ENCODE measurements around the gene ADCYAP1R1.

The ADCYAP1R1 gene

DNA sequence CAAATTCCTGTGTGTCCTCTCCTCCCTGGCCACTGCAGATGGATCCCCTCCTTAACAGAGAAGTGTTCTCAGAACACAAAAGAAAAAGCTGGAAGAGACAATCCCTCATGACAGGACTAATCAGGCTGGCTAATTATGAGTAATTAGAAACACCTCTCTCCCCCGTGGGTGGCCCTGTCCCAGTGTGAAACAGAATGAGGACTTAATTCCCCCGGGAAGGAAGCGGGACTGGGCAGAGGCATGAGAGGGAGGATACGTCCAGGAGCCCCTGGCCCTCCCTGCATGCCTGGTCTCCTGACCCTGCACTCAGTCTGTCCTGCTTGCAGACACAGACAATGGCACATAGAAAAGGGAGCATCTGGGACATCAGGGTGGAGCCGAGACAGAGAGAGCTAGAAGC, 7.6 kb upstream of the ADCYAP1R1 start:
- DNase-seq: no peak

DNA sequence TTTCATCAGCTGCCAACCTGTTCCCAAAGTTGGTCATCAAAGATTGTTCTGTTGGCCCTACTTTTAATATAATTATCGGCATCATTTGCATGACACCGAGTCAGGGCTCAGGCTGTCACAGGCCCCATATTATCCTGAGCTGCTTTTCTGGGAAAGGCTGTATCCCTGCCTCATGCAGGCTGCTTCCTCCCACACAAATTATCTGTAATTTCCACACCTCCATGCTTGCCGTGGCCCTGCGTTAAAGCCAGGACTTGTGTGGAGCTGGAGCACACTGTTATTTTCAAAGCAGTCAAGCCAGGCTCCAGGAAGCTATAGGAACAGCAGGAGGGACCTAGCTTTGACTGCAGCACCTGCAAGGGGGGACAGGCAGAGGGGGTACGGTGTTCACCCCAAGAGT, 5.4 kb upstream of the ADCYAP1R1 start:
- DNase-seq: no peak

- no peak for DNase-seq
These were observed 4.6 kb upstream of the ADCYAP1R1 start for GRCh38 chr7:31047313-31048146.

DNA sequence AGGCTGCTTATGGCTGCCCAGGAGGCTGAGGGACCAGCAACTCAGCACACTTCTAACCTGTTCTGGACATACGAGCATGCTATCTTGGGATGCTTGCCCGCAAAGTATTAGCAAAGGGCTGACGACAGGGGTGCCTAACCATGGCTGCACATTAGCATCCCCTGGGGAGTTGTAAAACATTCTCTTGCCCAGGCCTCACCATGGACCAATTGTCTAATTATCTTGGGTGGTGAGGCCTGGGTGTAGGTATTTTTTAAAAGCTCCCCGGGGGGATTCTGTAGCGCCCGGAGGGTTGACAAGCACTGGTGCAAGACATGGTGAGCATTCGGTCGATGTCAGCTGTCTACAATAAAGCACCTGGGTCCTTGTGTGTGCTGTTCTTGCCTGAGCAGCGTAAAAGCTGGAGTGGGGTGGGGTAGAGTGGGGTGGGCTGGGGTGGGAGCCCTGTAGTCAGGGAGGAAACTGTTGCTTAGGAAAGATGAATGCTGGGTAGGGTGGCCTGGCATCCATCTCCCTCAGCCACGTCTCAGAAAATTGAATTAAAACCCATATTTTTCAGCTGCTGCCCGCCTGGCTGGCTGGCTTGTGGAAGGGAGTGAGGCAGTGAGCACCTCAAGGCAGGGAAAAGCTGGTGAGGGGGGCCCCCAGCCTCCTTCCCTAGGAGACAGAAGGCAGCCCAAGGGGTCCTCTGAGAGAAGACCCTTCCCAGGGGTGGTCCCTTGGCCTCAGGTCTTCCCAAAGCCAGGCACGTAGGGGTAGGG, 2.9 kb upstream of the ADCYAP1R1 start:
- DNase-seq: no peak

- no peak for DNase-seq
These were observed 356 bp downstream of the ADCYAP1R1 start for GRCh38 chr7:31052487-31052840.

GRCh38 chr7:31052841-31053601, 913 bp downstream of the ADCYAP1R1 start:
- DNase-seq: no peak

DNA sequence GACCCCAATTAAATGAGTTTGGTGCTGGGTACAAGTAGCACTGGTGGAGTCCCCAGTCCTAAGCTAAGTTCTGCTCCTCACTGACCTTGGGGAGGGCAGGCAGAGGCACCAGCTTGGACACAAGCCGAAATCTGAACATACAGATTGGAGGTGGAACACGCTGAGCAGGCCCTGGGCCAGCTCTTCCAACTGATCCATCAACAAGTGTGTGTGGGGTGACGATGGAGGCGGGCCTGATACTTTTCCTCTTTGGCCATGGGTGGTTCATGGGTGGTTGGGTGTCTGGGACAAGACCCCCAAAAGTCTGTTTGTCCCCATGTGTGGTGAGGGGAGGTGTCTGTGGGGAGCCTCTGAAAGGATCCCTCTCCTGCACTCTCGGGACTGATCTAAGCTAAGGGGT, 1.9 kb downstream of the ADCYAP1R1 start:
- no peak for DNase-seq

DNA sequence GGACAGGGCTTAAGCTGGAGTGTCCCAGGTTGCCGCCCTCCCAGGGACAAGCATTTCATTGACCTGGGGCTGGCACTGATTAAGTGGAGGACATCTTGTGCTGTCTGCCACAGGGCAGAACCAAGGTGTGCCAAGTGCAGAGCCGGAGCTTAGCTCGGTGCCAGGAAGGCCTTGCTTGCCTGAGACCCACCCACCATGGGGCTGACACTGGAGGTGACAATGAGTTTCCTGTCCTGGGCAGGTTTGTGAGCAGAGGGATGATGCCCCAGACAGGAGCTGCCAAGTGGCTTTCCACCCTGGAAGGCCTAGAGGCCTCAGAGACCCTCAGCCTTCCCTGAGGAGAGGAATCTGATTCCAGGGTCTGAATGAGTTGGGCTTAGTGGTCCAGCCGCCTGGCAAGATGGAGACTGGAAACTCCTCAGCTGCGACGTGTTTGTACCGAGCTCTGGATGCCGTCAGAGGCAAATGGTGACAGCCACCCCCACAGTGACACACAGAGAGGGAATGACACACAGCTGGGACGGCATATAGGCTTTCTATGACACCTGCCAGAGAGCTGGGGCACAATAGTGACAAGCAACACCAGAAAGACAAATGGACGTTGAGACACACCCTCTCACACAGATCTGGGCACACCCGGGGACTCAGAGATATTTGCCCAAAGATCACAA, 2.6 kb downstream of the ADCYAP1R1 start:
- no peak for DNase-seq

- no peak for DNase-seq
These were observed 3.4 kb downstream of the ADCYAP1R1 start for GRCh38 chr7:31055471-31055870.

GRCh38 chr7:31056775-31057346, 4.8 kb downstream of the ADCYAP1R1 start:
- DNase-seq: no peak

DNA sequence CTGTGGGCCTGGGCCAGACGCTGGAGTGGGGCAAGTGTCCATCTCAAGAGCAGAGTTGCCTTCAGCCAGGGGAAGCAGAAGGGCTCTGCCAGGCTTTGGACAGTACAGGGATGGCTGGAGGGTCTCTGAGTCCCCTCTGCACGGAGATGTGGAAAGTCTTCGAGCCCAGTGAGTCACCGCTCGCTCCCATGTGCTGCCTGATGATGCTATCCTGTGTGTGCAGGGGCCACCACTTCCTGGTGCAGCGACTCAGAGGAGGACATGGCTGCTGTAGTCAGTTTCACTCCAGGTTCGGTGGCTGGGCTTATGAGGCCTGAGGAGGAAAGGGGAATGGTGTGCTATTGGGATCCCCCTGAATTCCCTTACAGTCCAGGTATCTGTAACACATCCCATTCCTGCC, 6.0 kb downstream of the ADCYAP1R1 start:
- DNase-seq: no peak

DNA sequence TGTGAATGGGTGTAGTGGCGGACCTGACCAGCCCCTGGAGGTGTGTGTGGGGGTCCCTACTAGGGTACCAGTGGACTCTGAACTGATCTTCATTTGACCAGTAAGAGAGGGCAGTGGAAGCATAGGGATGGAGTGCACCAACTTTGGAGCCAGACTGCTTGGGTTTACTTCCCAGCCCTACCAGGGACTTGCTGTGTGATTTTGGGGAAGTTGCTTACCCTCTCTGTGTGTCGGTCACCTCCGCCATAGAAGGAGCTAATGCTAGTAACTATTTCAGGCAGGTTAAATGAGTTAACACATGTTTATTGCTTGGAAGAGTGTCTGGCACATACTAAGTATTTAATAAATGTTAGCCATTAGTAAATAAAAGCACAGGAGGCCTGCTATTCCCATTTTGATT, 6.6 kb downstream of the ADCYAP1R1 start:
- DNase-seq: no peak

DNA sequence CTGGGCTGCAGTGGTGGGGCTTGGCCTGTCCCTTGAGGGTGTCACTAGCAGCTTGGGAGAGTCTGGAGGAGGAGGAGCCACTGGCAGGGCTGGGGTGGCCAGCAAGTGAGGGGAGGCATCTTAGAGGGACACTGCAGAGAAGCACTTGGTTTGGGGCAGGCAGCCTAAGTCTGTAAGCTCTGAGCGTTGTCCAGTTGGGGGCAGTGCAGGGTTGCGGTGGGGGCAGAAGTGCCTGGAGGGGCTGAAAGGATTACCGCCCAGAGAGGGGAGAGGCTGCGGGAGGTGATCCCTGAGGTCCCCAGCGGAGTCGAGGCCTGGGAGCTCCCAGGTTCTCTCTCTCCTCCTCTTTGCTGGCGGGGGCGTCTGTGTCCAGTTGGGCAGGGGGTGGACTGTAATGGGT, 7.4 kb downstream of the ADCYAP1R1 start:
- DNase-seq: no peak

- DNase-seq: no peak
These were observed 9.1 kb downstream of the ADCYAP1R1 start for GRCh38 chr7:31061185-31061584.

- DNase-seq: no peak
These were observed 10.8 kb downstream of the ADCYAP1R1 start for GRCh38 chr7:31062746-31063435.

DNA sequence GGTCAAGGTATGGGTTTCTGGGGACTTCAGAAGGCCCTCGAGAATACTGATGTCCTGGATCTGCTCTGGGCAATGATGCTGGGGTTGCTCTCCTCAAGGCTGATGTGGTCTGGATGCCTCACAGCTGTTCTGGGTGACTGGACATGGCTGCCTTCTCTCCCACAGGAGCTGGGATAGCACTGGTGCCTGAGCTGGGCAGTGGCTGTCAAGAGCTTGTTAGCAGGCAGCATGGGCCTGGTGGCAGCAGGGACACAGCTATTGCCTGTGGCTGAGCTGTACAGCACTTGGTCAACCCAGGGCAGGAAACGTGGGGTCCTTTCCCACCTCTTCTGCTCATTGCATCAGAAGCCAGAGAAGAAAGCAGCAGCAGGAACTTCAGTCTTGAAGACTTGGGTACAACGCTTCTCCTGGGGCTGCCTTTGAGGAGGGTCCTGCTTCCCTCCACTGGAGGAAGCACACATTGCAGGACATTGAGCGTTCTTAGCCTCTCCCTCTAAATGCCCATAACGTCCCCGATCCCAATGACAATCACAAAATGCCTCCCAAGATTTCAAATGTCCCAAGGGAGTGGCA, 13.0 kb downstream of the ADCYAP1R1 start:
- DNase-seq: no peak

DNA sequence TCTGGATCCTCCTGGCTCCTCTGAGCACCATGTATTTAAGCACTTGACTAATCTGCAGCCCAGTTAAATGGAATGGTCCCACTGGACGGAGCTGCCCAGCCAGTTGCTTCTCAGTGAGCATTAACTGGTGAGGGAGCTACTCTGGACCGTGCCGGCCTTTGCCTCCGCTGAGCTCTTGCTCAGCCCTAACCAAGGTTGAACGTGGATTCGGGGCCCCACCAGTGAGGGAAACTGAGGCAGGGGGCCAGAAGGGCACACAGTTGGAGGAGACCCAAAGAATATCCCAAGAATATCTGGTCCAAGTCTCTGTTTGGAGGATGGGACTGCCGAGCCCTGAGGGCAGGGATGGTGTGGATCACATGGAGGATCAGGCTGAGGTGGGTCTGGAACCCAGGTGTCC, 13.7 kb downstream of the ADCYAP1R1 start:
- DNase-seq: no peak

GRCh38 chr7:31066516-31067130, 14.5 kb downstream of the ADCYAP1R1 start:
- DNase-seq: no peak

- DNase-seq: no peak
These were observed 15.4 kb downstream of the ADCYAP1R1 start for GRCh38 chr7:31067491-31067890.

DNA sequence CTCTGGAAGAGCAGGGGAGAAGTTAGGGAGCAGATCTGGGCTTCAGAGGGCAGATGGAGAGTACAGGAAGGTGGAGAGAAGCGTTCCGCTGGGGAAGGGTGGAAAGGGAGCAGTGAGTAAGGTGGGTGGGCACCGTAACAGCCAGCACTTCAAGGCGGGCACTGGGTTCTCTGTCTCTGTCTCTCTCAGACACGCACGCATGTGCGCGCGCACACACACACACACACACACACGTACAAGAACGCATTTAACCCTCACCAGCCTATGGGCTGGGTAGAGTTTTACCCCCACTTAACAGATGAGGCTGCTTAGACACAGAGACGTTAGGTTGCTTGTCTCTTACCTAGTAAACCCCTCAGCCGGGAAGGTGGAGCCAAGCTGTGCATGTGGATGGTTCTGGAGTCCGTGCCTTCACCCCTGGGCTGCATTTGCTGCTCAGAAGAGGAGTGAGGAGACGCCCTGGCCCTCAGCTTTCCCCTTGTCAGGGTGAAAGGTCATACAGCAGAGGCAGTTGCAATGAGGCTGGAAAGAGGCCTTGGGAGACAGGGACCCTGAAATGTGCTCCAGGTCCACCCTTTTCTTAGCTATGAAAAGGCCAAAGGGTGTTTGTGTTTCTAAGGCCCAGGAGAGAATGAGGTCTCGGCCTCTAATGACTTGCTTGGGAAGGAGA, 16.0 kb downstream of the ADCYAP1R1 start:
- DNase-seq: no peak
